Embryonic facial prominence (tissue), 1 donor: ENCODE measurements around the gene ARHGEF16.

Experiments
- DNase-seq: peaks from one replicate; pipeline ENCODE4 v3.0.0-alpha.2; 2016; ENCODE audit errors: extremely low spot score

Gene ARHGEF16

DNA sequence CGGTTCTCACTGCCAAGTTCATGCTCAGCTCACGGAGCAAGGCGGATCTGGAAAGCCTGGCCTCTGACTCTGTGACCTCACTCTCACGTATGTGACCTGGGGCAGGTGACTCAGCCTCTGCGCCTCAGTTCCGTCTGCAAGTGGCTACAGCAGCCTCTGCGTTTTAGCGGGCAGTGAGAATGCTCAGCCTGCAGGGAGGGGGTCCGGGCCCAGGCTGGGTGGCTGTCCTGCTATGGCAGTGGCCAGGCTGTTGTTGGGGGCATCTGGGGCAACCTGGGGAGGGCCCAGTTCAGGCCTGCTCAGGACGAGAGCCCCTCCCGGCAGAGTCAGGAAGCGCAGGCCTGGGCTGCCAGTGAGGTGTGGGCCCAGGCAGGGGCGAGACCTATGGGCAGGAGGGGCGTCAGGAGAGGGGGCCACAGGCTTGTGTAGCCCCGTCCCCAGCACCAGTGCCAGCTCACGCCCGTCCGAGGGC, 27.9 kb downstream of the ARHGEF16 start:
- DNase-seq, result no peak

DNA sequence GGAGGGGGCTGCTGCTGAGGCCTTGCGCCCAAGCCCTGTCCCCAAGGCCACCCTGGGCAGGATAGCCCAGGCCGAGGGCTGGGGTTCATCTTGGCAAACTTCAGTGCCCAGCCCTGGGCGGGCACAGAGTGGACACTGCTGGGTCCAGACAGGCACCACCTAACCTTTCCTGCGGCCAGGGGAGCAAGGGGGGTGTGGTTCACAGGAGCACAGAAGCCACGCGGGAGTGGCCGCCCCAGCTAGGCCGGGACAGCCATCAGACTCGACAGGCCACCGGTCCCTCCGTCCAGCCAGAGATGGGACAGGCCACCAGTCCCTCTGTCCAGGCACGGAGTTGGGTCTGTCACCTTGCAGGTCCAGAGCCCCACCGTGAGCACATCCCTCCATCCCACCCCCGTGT, 28.9 kb downstream of the ARHGEF16 start:
- no peak for DNase-seq

DNA sequence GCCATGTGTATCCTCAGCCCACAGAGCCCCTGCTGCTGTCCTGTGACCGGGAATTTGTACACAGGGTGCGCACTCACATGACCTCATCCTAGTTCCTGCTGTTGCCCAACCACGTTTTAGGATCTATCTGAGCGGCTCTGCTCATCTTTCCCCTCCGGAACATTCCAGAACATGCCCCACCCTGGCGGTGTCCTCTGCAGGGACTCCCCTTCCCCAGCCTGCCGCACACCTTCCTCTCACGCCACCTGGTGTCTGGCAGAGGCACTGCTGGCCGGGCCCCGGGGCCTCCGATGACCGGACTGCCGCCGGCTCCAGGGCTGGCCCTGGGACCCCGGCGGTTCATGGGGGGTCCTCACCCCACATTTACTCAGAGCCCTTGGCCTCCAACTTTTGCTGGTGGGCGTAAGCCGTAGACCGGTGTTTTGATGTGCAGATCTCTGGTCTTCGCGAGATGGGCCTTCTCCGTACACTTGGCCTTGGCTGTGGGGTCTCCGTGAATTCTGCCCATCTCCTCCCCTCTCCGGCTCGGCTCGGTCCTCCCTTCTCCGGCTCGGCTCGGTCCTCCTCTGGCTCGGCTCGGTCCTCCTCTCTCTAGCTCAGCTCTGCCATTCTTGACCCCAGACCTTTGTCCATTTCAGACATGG, 29.5 kb downstream of the ARHGEF16 start:
- no peak for DNase-seq

DNA sequence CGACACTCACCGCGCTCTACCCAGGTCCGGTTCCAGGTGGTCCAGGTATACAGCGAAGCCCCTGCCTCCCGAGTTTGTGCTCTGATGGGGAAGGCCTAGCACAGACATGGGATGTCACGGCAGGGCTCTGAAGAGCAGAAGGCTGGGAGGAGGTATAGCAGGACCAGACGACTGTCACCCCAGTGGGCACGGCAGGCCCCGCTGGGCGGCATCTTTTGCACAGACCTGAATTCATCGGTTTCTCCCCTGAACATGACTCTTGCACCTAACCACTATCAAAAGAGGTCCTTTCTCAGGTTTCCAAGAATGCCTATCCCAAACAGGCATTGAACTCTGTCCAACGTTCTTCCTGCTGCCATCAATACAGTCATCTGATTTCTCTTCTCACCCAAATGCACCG, 30.6 kb downstream of the ARHGEF16 start:
- DNase-seq, result no peak

DNA sequence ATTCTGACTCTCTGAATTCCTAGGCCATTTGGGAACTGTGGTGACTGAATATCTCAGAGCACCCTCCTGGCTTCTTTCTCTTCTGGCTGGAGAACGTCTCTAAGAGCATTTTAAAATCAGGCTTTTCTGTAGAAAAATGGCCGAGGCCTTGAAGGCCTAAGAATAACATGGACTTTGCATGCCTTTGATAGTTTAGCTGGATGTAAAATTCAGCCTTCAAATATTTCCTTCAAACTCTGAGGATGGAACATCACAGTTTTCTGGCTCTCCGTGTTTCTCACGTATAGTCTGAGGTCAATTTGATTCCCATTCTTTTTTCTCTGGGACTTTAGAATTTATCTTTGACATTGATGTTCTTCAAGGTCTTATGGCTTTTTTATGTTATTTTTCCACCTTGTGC, 34.0 kb downstream of the ARHGEF16 start:
- no peak for DNase-seq

DNA sequence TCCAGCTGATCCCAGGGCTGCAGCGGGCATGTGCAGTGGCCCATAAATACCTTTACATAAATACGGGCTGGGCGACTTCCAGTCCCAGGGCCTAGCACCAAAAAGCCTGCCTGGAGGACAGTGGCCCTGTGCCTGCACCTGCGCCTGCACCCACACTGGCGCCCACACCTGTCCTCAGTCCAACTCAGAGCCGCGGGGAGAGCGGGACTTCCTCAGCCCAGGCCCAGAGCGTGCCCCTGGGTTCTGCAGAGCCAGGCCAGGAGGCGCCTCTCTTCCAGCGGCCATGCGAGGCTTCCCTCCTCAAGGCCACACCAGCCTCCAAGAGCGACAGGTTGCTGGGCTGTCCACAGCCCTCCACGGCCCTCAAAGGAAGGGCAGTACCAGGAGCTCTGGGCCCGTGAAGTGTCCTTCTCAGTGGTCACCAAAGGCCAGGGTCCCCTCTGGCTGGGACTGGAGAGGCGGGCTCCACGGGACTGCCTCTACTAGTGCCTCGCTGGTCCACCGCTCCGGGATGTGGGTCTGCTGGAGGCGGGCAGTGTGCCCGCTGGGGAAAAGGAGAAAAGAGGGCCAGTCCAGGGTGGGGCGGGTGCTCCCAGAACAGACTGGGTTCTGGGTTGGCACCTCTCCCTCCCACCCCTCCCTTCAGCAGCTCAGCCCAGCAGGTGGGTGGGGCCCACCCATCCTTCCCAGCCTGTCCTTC, 35.7 kb downstream of the ARHGEF16 start:
- DNase-seq, result no peak

DNA sequence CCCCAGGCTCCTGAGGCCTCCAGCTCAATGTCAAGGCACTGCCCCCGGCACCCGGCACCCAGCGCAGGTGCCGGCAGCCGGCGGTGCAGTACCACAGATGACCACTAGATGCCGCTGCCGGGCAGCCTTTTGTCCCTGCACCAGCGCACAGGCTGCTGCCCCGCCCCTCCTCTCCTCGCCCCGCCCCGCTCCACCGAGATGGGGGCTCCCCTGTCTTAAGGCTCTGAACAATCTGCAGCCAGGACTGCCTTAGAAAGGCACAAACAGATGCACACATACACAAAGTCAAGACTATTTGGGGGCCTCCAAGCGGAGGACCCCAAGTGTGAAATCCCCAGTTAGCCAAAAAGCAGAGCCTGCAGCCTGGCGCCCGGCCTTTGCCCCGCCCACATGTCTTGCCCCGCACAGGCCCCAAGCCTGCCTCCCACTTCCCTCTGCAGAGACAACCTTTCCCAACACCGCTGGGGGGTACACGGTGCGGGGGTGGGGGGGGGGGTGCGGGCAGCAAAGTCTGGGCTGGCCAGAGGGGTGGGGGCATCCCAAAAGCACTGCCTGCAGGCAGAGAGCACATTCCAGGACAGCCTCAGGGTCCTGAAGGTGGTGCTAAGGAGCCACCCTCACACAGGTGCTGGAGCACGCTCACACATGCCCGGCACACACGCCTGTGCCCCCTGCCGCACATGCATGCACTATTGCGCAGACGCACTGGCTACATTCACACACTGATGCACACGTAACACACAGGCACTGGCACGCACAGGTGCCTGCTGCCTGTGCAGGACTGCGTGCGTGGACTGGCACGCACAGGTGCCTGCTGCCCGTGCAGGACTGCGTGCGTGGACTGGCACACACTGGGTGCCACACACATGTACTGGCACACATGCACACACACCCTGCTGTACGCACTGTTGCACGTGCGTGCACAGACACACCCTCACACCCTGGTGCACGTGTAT, 37.1 kb downstream of the ARHGEF16 start:
- DNase-seq, result no peak

DNA sequence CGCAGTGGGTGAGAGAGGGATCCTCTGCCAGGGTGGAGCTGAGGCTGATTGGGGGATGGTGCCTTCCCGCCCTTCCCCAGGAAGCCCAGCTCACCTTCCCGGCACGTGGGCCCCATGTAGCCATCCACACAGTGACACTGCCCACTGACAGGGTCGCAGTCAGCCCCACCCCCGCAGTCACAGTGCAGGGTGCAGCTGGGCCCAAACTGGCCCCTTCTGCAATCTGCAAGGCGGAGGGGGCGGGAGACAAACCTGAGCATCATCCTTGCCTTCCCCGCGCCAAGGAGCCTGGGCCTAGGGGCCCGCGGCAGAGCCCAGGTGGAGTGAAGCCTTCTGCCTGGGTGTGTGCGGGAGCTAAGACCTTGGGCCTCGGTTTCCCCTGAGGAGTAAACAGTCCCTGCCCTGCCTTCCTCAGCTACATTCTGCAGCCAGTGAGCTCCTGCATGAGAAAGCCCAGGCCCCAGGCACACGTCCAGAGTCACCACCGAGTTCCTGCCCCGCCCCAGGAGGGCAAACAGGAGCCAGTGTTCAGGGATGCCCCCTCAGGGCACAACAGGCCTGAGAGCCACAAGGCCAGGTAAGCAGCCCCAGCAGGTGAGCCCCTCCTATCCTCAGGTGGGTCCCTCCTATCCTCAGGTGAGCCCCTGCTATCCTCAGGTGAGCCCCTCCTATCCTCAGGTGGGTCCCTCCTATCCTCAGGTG, 38.2 kb downstream of the ARHGEF16 start:
- no peak for DNase-seq

DNA sequence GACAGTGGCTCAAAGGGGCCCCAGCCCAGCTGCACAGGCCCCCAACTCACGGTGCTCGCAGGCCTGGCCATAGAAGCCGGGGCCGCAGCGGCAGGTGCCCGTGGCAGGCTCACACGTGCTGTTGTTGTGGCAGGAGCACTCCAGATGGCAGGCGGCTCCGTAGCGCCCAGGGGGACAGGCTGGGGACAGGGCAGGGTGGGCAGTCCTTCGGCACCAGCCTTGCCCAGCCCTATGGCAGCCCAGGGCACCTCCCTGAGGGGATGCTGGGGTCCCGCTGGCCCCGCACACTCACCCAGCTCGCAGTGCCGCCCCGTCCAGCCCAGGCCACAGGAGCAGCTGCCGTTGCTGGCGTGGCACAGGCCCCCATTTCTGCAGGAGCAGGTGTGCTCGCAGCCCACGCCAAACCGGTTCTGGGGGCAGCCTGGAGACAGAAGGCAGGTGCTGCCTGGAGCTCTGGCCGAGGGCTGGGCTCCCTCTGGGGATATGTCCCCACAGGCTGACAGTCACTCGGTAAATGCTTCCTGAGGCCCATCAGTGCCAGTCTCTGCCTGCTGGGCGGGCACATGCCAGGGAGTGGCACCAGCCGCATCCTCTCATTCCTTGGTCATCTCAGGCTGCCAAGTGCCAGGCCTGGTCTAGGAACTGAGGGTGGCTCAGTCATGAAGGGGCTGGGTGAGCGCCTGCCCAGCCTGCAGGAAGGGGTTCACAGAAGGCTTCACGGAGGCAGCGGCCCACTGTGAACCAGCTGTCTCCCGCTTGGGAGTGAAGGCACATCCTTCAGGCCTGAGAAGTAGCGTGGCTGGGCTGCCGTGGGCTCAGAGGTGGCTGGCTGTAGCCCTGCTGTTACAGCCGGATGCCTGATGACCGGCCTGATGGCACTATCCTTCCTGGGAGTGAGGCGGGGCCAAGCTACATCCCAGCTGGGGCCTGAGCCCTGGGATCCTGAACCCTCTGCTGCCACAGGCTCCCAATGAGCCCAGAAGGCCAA, 40.1 kb downstream of the ARHGEF16 start:
- DNase-seq, result no peak

DNA sequence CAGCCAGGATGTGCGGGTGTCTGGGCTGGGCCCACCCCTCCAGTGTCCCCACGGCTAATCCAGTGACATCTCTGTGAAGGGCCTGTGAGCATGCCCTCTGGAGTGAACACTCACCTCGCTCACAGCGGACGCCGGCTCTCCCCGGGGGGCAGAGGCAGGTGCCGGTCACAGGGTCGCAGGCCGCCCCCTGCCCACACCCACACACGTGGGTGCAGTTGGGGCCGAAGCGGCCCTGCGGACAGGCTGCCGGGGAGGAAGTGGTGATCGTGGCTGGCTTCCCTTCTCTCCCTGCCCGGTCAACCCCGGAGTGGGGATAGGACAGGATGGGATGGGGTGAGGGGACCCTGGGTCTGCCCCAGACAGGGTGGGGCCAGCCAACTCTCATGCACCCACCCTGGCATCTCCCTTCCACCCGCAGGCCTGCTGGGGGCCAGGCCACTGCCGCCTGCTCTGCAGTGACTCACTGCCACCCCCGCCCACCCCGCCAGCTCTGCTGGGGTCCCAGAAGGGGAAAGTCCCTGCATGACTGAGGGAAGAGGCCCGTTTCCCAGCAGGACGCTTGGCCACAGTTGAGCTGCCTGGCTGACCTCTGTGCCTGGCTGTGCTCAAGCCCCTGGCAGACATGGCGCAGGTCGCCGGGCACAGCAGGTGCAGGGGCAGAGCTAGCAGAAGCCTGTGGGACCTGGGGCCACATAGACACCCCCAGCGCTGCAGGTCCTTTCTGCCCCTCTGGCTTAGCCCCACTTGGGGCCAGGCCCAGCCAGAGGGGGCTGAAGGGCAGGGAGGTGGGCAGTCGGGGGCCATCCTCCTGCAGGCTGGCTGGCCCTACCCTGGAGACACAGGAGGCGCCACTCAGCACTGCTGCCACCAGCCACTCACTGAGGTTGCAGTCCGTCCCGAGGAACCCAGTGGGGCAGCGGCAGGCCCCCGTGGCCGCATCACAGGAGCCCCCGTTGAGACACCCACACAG, 41.6 kb downstream of the ARHGEF16 start:
- DNase-seq, result no peak

DNA sequence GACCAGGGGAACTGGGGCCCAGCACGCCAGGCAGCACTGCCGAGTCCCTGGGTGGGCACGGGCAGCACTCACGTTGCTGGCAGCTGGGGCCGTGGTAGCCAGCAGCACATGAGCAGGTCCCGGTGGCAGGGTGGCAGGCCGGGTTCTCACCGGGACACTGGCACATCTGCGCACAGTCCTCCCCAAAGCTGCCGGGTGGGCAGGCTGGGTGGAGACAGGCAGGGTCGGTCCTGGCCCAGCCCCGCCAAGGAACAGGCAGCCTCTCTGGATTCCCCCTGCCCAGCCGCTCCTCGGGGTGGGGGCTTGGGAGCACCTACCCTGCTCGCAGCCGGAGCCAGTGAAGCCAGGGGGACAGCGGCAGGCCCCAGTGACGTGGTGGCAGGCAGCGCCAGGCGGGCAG, 42.5 kb downstream of the ARHGEF16 start:
- no peak for DNase-seq

DNA sequence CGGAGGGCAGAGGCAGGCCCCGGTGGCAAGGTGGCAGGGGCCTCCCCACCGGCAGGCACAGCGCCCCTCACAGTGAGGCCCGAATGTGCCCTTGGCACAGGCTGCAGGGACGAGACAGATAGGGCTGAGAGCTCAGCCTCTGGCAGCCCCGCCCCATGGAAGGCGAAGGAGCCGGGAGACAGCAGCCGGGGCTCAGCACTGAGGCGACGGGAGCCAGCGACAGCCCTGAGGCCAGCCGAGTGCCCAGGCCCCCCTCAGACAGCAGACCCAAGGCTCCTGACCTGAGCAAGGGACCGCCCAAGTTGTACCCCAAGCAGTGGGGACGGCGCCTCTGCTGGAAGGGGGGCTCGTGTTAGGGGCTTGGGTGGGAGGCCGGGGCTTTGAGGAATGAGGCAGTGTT, 43.1 kb downstream of the ARHGEF16 start:
- no peak for DNase-seq

DNA sequence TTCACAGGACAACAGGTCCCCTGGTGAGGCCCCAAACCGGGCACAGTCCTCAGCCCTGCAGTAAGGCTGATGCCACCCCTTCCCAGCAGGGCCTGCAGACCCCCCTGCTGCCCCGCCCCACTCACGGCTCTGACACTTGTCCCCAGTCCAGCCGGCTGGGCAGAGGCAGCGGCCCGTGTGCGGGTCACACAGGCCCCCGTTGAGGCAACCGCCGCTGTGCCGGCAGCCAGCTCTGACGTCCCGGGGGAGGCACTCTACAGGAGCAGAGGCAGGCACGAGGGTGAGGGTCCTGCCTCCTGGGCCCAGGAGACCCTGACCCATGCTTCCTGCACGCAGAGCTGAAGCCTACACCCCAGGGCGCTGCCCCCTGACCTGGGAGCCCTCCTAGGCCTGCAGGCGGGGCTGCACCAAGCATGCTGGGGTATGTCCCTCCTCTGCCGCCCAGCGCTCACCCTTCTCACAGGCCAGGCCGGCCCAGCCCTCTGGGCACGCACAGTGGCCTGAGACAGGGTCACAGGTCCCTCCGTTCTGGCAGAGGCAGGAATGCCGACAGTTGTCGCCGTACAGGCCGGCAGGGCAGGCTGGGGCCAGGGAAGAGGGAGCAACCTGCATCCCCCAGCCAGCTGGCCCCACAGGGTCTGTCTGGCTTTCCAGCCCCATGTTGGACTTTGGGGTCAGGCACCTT, 43.9 kb downstream of the ARHGEF16 start:
- DNase-seq, result no peak

DNA sequence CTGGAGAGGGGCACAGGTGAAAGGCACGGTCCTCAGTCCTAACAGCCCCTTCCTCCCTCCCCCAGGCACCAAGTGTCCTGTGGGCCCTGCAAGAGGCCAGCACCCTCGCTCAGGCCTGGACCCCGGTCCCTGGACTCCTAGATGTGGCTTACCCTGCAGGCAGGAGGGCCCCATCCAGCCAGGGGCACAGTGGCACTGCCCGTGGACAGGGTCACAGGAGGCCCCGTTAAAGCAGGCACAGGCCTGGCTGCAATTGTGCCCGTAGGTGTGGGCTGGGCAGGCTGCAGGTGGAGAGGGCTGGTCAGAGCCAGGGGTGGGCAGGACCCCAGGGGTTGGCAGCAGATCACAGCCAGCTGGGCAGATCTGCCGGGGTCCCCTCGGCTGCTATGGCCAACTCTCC, 44.5 kb downstream of the ARHGEF16 start:
- DNase-seq, result no peak

DNA sequence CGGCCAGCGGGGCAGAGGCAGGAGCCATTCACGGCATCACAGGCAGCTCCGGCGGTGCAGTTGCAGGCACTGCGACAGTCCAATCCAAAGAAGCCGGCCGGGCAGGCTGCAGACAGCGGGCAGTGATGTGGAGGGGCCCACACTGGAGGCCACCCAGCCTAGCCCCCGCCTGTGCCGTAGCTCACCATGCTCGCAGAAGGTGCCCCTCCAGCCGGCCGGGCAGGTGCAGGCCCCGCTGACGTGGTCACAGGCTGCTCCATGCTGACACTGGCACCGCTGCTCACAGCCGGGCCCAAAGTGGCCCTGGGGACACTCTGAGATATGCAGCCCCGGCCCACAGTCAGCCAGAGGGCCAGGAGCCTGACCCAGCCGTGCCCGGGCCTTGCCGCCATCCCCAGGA, 45.1 kb downstream of the ARHGEF16 start:
- DNase-seq, result no peak

DNA sequence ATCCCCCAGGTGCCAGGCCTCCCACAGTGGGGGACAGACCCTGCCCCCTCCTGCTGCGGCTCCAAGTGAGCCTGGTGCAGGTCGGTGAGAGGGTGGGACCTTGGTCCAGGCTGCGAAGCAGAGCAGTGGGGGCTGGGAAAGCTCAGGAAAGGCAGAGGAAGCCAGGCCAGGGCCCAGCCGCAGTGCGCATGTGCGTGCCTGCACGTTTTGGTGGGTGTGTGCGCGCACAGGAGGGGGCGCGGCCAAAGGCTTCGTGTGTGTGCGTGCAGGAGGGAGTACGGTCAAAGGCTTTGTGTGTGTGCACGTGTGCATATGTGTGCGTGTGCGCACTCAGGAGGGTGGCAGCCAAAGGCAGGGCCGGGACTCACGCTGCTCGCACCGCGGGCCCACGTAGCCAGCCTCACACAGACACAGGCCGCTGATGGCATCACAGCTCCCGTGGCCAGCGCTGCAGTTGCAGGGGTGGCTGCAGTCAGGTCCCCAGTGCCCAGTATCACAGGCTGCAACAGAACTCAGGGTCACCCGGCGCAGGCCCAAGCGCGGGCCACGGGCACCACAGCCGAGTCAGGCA, 45.9 kb downstream of the ARHGEF16 start:
- no peak for DNase-seq

DNA sequence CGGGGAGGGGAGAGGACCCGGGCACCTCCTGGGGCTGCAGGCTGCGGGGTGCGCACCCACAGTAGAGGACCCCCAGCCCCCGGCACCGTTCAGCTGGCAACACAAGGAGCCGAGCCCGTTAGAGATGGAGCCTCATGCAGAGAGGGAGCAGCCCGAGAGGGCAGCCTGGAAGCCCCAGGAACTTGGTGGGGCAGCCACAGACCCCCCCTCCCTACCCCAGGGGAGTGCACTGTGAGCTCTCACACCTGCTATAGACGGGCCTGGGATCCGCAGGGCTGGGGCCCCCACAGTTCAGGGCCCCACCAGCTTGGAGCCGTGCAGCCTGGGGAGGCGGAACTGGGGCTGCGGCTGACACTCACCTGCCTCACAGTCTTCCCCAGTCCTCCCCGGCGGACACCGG, 47.0 kb downstream of the ARHGEF16 start:
- no peak for DNase-seq

DNA sequence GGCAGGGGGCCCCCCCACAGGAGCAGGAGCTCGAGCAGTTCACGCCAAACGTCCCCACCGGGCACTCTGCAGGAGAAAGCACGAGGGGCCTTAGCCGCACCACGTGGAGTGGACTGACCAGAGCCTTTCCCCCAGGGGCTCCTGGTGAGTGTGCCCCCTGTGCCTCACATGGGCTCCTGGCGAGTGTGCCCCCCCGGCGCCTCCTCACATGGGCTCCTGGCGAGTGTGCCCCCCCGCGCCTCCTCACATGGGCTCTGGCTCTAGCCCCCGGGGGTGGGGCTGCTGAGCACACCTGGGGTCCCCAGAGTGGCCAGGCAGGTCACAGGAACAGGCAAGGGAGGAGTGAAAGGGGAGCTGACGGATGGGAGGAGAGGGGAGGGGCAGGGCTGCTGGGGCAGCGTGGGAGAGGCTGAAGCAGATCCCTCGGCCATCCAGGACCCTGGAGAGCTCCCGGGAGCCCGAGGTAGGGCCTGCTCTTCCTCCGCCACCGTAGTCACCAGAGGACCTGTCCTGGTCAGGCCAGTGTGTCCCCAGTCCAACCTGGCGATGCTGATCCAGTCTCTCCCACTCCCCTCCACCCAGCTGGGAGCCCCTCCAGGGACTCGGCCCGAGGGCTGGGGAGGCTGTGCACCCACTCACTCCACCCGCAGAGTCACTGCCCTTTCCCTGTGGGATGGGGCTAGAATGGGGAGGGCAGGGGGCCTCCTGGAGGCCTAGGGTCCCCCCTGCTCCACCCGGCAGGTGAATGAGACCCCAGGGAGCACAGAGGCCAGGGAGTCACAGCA, 47.6 kb downstream of the ARHGEF16 start:
- peak; percentile 71 for DNase-seq
